ENCODE measurements around the gene NFKBIL1. TPM values are rescaled to one million over a fixed set of nuclear protein-coding genes. Genes with fewer than 3 reads are reported as not detected.

The NFKBIL1 gene
- total and polyA plus RNA-seq, 8 donors = 0.45 to 51.9 (median 18.9) TPM

GRCh38 chr6:31540640-31541039 is 6.8 kb upstream of the NFKBIL1 start:
- no peak for DNase-seq
- intact Hi-C loops (cut with DNase I; ENCODE audit: low total_unique reads) = no loop called here
- TF ChIP-seq POLR2A (IDR thresholded peaks at IDR 0.05) (no peak), POLR2AphosphoS5 (IDR thresholded peaks at IDR 0.05) (no peak), CTCF (IDR thresholded peaks at IDR 0.05) (no peak), EP300 (IDR thresholded peaks at IDR 0.05) (no peak)
- Histone ChIP-seq H3K4me3 (peak overlapping the region; percentile 68 to 83 (median 75)), H3K27ac (peak overlapping the region in 4 of 5 donors; percentile 92 to 99 (median 95)), H3K36me3 (peaks cover 44 to 48% (median 47%) of the 10 kb centered on the region in 4 donors), H3K9me3 (no peaks in the 10 kb centered on the region), H3K27me3 (no peaks in the 10 kb centered on the region), H3K4me1 (peaks cover 30 to 60% (median 48%) of the 10 kb centered on the region in 4 donors)
- WGBS, 5 donors = 5 to 9% (median 7%) methylated on average over 4 of the region's 4 CpGs

GRCh38 chr6:31541059-31541657 is 6.2 kb upstream of the NFKBIL1 start:
- H3K27me3 ChIP-seq = no peaks in the 10 kb centered on the region
- peak overlapping the region; percentile 81 to 99 (median 93) for H3K27ac ChIP-seq
- H3K4me3 ChIP-seq = peak overlapping the region; percentile 68 to 83 (median 75)
- H3K4me1 ChIP-seq = peaks cover 30 to 62% (median 47%) of the 10 kb centered on the region in 4 donors
- H3K9me3 ChIP-seq = no peaks in the 10 kb centered on the region
- intact Hi-C loops (cut with DNase I; ENCODE audit: low total_unique reads) = no loop called here
- 0 to 1% (median 0%) methylated on average over 21 of the region's 21 CpGs for WGBS, 5 donors
- peaks cover 39 to 43% (median 42%) of the 10 kb centered on the region in 4 donors for H3K36me3 ChIP-seq
- DNase-seq = peak in 1 of 2 donors; percentile 84
- TF ChIP-seq CTCF (IDR thresholded peaks at IDR 0.05) (peak in 1 of 7 experiments; percentile 2), POLR2AphosphoS5 (IDR thresholded peaks at IDR 0.05) (no peak)

- peak in 2 of 4 donors; percentile 35 to 80 for TF ChIP-seq POLR2A (IDR thresholded peaks at IDR 0.05)
- TF ChIP-seq CTCF (IDR thresholded peaks at IDR 0.05) = no peak
- no peak for TF ChIP-seq EP300 (IDR thresholded peaks at IDR 0.05)
- TF ChIP-seq POLR2AphosphoS5 (IDR thresholded peaks at IDR 0.05) = peak; percentile 93 to 96 (median 94)
- Histone ChIP-seq H3K4me1 (peaks cover 30 to 62% (median 47%) of the 10 kb centered on the region in 4 donors), H3K27ac (peak within 1 kb of the TSS; percentile 81 to 99 (median 93)), H3K36me3 (peaks cover 32 to 35% (median 35%) of the 10 kb centered on the region in 4 donors), H3K9me3 (no peaks in the 10 kb centered on the region), H3K27me3 (no peaks in the 10 kb centered on the region), H3K4me3 (peak within 1 kb of the TSS; percentile 68 to 83 (median 75))
- intact Hi-C loops (cut with DNase I; ENCODE audit: low total_unique reads) = no loop called here
- WGBS, 5 donors = 0% methylated on average over 43 of the region's 43 CpGs
- peak; percentile 97 to 99 for DNase-seq
Observed at GRCh38 chr6:31541658-31542521, 5.5 kb upstream of the NFKBIL1 start, which contains the start of gene DDX39B. Gene DDX39B (minus strand): TSS chr6:31542003. CDS start chr6:31540532, 1,471 bp downstream.

- intact Hi-C loops (cut with DNase I; ENCODE audit: low total_unique reads) = no loop called here
Observed at GRCh38 chr6:31543639-31544038, 3.8 kb upstream of the NFKBIL1 start.

More at GRCh38 chr6:31543639-31544038, 3.8 kb upstream of the NFKBIL1 start:
- TF ChIP-seq POLR2A (IDR thresholded peaks at IDR 0.05) (no peak), EP300 (IDR thresholded peaks at IDR 0.05) (no peak), CTCF (IDR thresholded peaks at IDR 0.05) (no peak), POLR2AphosphoS5 (IDR thresholded peaks at IDR 0.05) (no peak)
- H3K27ac ChIP-seq = peak overlapping the region in 1 of 5 donors; percentile 99
- H3K36me3 ChIP-seq = peaks cover 15 to 18% (median 17%) of the 10 kb centered on the region in 4 donors
- H3K4me1 ChIP-seq = peaks cover 35 to 58% (median 46%) of the 10 kb centered on the region in 4 donors
- 89 to 97% (median 95%) methylated on average over 6 of the region's 6 CpGs for WGBS, 5 donors
- no peak for DNase-seq
- no peaks in the 10 kb centered on the region for H3K9me3 ChIP-seq
- H3K4me3 ChIP-seq = no peak overlapping the region
- no peaks in the 10 kb centered on the region for H3K27me3 ChIP-seq

Data from stomach (tissue), 9 donors.